ENCODE results near the gene COBL. TPM values are rescaled to one million over a fixed set of nuclear protein-coding genes. Genes with fewer than 3 reads are reported as not detected.

Gene COBL
- total RNA-seq, 1 experiment from 2014 or later: 52.3 TPM

- Histone ChIP-seq H3K23me2 (ENCODE audit: insufficient read length, low read depth, low read length, poor library complexity, severe bottlenecking) (no peaks in the 10 kb centered on the region), H2BK120ac (ENCODE audit: low read depth, low read length, poor library complexity, severe bottlenecking) (no peak overlapping the region), H3K79me2 (ENCODE audit: insufficient read depth, low read length) (no peaks in the 10 kb centered on the region), H3K18ac (ENCODE audit: insufficient read length, low read depth, low read length) (no peak overlapping the region), H2AFZ (ENCODE audit: low read length) (no peak overlapping the region), H3K9me3 (ENCODE audit: control insufficient read depth, low read depth, low read length) (no peaks in the 10 kb centered on the region), H4K20me1 (ENCODE audit: control insufficient read depth, insufficient read depth, insufficient read length) (no peaks in the 10 kb centered on the region), H3K79me1 (ENCODE audit: insufficient read depth, low read depth, low read length, poor library complexity, severe bottlenecking) (no peaks in the 10 kb centered on the region), H2BK12ac (ENCODE audit: insufficient read length, low read depth, low read length) (peak overlapping the region; percentile 8), H2BK5ac (ENCODE audit: insufficient read length, low read length) (no peak overlapping the region), H3K23ac (ENCODE audit: insufficient read length, low read depth, low read length) (no peak overlapping the region), H4K91ac (ENCODE audit: insufficient read length, low read depth, low read length) (no peak overlapping the region), H2BK20ac (ENCODE audit: low read depth, low read length, poor library complexity, severe bottlenecking) (no peak overlapping the region), H4K8ac (replicated peaks; ENCODE audit: insufficient read length, low read depth, low read length) (no peak overlapping the region), H3K27me3 (ENCODE audit: insufficient read depth, low read length) (no peaks in the 10 kb centered on the region), H2BK15ac (ENCODE audit: low read depth, low read length) (no peak overlapping the region), H4K5ac (ENCODE audit: insufficient read length, low read depth, low read length) (no peak overlapping the region), H3K9ac (ENCODE audit: extremely low read depth, insufficient read length, low read length) (no peak overlapping the region), H3K14ac (ENCODE audit: insufficient read depth, low read length) (no peak overlapping the region), H3K27ac (ENCODE audit: insufficient read length, low read depth, low read length) (no peak overlapping the region), H3T11ph (ENCODE audit: low read length) (no peak overlapping the region), H2AK5ac (ENCODE audit: insufficient read length, low read length) (no peak overlapping the region), H3K4me1 (ENCODE audit: insufficient read depth, low read length) (peaks cover 13% of the 10 kb centered on the region), H3K4ac (ENCODE audit: low read depth, low read length) (no peak overlapping the region), H3K56ac (ENCODE audit: insufficient read length, low read depth, low read length) (no peak overlapping the region), H3K4me2 (ENCODE audit: insufficient read depth, insufficient read length, low read length) (no peak overlapping the region)
- H3K27me3 Mint-ChIP-seq (ENCODE audit: low read depth): no peaks in the 10 kb centered on the region
- TF ChIP-seq CTCF (conservative IDR thresholded peaks at IDR 0.05): no peak
- peaks cover 43 to 46% of the 10 kb centered on the region in 2 experiments for H3K4me1 Mint-ChIP-seq
- no peaks in the 10 kb centered on the region for H3K9me3 Mint-ChIP-seq
- peak overlapping the region in 1 of 3 experiments; percentile 75; a peak in 1 of 7 replicates for H3K27ac Mint-ChIP-seq
- no CpG with 5 or more reads among the region's 5 CpGs for WGBS (ENCODE audit: extremely low coverage, insufficient read length, low lambda C conversion rate)
- H3K36me3 Mint-ChIP-seq (ENCODE audit: insufficient read depth in 1 of 3, low read depth in 3 of 3): peaks cover 0 to 29% (median 20%) of the 10 kb centered on the region in 3 experiments; a peak in 4 of 7 replicates
- no peak overlapping the region for H3K4me3 Mint-ChIP-seq
- DNase-seq: no peak
These were observed 238.0 kb downstream of the COBL start for GRCh38 chr7:51078653-51079052.

All from H9 (cell line).